Coronary artery (tissue), 2 donors: ENCODE data around the gene CFAP69.

ENCODE experiments used
- DNase-seq: peaks from one replicate; pipeline ENCODE4 v3.0.0-alpha.2; 2017; ENCODE audit warnings: low spot score
- H3K27ac ChIP-seq, 2 donors: fragments of 200-600 bp; sonication (generic); one replicate each; pipeline ENCODE4 v1.5.1; 2016 to 2019
- H3K4me3 ChIP-seq: fragments of 200-600 bp; sonication (generic); 2 replicates; pipeline ENCODE4 v1.5.1; 2016; ENCODE audit warnings: mild to moderate bottlenecking, moderate library complexity
- CTCF ChIP-seq: fragments of 200-600 bp; sonication (generic); IDR thresholded peaks from one replicate; pipeline ENCODE4 v1.5.1; 2019; ENCODE audit warnings: antibody characterized with exemption

The CFAP69 gene

GRCh38 chr7:90276033-90276728 lies 31.2 kb downstream of the CFAP69 start:
- Histone ChIP-seq H3K27ac (no peak overlapping the region), H3K4me3 (no peak overlapping the region)
- TF ChIP-seq CTCF, result no peak
- no peak for DNase-seq

GRCh38 chr7:90288154-90288553 lies 43.2 kb downstream of the CFAP69 start:
- Histone ChIP-seq H3K4me3 (no peak overlapping the region), H3K27ac (no peak overlapping the region)
- TF ChIP-seq CTCF, result no peak
- DNase-seq, result no peak

GRCh38 chr7:90290244-90291113 lies 45.5 kb downstream of the CFAP69 start:
- H3K27ac ChIP-seq, result no peak overlapping the region
- H3K4me3 ChIP-seq, result no peak overlapping the region
- no peak for DNase-seq
- TF ChIP-seq CTCF, result no peak

GRCh38 chr7:90298145-90299038 lies 53.4 kb downstream of the CFAP69 start:
- H3K27ac ChIP-seq, result no peak overlapping the region
- no peak for TF ChIP-seq CTCF
- no peak for DNase-seq
- H3K4me3 ChIP-seq, result no peak overlapping the region

GRCh38 chr7:90303241-90303640 lies 58.3 kb downstream of the CFAP69 start:
- no peak overlapping the region for H3K4me3 ChIP-seq
- no peak for TF ChIP-seq CTCF
- DNase-seq, result no peak

GRCh38 chr7:90309872-90310271 lies 64.9 kb downstream of the CFAP69 start:
- TF ChIP-seq CTCF, result no peak
- Histone ChIP-seq H3K4me3 (no peak overlapping the region), H3K27ac (no peak overlapping the region)
- no peak for DNase-seq

More at GRCh38 chr7:90303241-90303640, 58.3 kb downstream of the CFAP69 start:
- no peak overlapping the region for H3K27ac ChIP-seq
